GM13977 (cell line): ENCODE results near the gene ANKRD44.

Experiments
- DNase-seq: peaks from one replicate; pipeline ENCODE4 v3.0.0; 2012; ENCODE audit warnings: low spot score
- CTCF ChIP-seq: IDR thresholded peaks from 2 replicates; pipeline ENCODE4 v1.5.1; 2012; ENCODE audit warnings: mild to moderate bottlenecking, control low read depth; ENCODE audit not compliant: insufficient read depth; ENCODE audit errors: extremely low read depth, missing control alignments
- in situ Hi-C: fragments of 300-500 bp; cut with MboI; formaldehyde crosslinking; loops from one replicate; pipeline ENCODE4 v1.12.0; 2022; ENCODE audit warnings: low sequenced_read_pairs, low pct_unique_long_range_greater_than_20kb, mixed read lengths, inconsistent platforms; ENCODE audit not compliant: unreplicated experiment

The ANKRD44 gene

GRCh38 chr2:196944570-196944969 is 366.0 kb downstream of the ANKRD44 start:
- in situ Hi-C loops: no loop called here
- no peak for TF ChIP-seq CTCF
- peak; percentile 47 for DNase-seq

DNA sequence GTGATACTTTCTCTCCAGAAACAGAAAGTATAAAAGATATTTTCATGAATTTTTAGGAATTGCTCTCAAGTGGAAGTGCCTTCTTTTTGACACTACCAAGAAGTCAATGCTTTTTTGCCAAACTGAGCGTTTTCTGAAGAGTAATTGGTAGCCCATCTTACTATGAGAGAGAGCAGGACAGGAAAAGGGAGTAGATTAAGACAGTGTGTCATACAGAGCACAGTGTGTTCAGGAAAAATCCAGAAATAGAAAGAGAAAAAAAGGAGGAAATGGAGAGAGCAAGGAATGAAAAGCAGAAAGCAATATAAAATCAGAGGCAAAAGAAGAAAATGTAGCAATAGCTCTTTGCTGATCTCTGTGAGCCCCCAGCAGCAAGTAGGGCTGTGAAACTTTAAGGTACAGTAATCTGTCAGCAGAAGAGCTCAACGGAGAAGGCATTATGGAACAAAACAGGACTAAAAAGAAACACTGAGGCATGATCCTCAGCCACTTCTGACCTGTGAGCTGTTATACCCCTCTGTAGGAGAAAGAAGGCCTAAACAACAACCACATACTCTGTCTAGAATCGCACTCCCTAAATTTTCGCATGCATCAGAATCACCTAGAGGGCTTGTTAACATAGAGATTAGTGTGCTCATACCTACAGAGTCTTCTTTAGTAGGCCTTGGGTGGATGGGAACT is 369.0 kb downstream of the ANKRD44 start:
- TF ChIP-seq CTCF: no peak
- DNase-seq: no peak
- in situ Hi-C loops: no loop called here

DNA sequence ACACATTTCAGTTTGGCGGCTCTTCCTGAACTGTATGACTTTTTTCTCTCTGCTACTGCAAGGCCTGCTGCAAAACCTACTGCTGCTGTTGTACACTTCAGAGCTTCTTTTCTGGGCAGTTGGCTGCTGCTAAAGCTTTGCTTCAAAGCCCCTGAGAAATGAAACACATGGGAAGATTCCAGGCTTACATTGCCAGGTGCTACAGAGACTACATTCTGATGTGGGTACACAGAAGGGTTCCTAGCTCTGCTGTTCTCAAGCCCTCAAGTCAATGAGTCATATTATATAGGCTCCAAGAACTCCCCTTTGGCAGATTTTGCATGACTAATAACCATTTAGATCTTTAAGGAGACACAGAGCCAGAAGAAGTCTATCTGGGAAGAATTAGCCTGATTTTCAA is 371.2 kb downstream of the ANKRD44 start:
- TF ChIP-seq CTCF: no peak
- in situ Hi-C loops: no loop called here

More for the DNA sequence above, 371.2 kb downstream of the ANKRD44 start:
- no peak for DNase-seq
